HG03103 (cell line): ENCODE results near the gene AFAP1.

Experiments
- ATAC-seq: cut with Tn5 transposase; IDR thresholded peaks from one replicate; pipeline ENCODE4 v1.9.1; 2021; ENCODE audit warnings: low read depth; ENCODE audit not compliant: unreplicated experiment

AFAP1 gene

DNA sequence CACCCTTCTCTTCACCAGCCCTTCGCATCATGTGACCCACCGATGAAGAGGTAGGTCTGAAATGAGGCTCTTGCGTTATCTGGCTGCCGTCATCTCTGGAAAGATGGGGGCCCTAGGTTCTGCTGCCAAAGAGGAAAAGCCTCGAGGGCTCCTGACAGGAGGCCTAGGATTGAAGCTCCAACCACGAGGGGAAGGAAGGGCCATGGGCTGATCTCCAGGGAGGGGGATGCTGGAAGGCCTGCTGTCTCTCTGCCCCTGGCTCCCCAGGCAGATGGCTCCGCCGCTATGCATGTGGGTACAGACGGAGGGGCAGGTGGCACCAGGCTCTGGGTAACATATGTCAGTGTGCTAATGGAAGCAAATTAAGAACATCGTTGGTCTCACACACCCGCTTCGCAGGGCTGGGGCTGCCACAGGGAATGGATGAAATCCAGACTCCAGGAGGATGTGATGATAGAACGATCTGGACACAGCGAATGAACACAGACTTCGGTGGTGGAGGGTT is 44.9 kb downstream of the AFAP1 start:
- ATAC-seq: no peak

DNA sequence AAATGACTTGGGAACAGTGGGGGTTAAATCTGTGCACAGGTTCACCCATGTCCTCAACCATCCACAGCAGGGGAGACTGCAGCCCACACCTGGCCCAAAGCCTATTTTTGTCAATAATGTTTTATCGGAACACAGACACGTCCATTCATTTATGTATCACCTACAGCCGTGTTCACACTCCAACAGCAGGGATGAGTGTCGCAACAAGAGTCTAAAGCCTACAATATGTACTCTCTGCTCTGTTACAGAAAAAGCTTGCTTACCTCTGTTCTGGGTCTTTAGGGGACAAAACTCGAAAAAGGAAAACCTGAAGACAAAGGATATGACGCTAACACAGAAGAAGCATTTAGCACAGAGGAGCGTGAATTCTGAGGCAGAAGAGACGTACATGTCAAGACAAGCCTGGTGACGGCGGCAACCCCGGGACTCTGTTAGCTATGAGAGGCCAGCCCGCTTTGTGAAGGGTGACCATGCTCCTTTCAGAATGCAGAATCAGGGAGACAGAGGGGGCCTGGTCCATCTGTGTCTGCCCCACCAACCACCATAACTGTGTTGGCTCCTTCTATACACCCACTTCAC is 45.5 kb downstream of the AFAP1 start:
- no peak for ATAC-seq

- no peak for ATAC-seq
These were observed 46.1 kb downstream of the AFAP1 start for GRCh38 chr4:7893539-7893938.

GRCh38 chr4:7892212-7893019 is 47.2 kb downstream of the AFAP1 start:
- ATAC-seq: no peak

DNA sequence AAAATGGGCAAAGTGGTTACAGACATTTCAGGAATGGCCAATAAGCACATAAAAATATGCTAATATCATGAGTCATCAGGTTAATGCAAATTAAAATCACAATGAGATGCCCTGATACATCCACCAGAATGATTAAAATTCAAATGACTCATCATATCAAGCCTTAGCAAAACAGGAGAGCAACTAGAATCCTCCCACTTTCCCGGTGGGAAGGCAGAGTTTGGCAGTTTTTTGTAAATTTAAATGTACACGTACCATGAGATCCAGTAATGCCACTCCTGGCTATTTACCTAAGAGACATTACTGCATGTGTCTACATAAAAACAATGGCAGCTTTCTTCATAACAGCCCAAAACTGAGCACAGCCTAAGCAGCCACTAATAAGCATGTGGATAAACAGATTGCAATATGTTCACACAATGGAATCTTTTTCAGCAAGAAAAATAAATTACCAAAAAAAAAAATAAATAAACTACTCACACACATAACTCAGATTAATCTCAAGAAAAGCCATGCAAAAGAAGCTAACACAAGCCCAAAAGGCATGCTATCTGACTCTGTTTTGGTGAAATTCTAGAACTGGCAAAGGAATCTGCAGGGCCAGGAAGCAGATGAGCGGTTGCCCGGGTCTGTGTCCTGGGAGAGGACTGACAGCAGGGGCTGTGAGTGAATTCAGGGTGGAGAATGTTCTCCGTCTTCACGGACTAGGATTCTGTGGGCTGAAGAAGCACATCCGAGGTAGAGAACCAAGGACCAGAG is 48.8 kb downstream of the AFAP1 start:
- ATAC-seq: no peak

DNA sequence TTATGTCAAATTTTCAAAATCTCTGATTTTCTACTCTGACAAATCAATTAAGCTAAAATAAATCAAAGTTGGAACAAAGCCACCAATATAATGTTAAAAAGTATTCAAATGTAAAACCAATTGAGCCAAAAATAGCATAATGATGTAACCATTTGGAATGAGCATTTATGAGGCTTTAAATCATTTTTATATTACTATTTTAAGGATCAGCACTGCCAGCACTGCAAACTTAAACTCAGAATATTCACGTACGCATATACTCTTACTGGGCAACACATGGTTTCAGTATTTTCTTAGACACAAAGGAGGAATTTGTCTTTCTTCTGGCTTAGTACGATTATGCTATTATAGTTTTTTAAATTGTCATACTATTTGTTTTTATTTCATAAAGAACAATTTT is 52.2 kb downstream of the AFAP1 start:
- no peak for ATAC-seq

DNA sequence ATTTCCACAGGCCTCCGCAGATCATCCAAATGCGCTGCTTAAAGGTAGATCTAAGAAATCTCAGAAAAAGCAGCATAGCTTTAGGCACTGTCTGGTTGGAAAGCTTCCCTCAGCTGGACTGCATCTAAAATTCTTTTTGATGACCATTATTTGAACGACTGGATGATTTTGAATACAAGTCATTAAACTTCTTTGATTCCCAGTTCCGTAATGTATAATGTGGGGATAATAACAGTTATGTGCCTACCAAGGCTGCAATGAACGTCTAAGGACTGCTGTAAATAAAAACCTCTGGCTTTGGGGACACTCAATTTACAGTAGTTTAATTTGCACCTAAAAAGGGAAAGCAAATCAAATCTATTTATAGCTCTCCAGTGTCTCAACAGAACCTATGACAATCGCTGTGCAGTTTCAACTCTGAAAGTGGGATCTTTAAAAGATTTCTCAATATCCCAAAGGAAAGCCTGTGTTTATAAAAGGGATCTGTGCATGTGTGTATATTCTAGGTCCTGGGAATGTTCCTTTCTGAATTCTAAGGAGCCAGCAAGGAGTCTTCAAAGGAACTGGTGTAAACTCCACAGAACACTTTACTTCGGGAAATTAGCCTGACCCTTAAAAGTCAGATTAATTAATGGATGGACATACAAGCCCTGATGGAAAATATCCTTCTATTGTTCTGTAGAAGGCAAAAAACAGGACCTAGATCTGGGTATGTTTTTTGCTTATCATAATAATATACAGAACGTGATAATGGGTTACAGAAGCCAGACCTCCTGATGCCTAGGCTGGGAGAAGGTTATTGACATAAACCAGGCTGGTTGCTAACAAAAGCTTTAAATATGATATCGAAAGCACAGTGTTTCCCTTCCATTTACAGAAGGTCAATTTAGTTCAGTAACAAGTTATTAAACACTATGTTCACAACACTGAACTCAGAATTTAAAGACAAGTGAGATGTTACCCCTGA is 53.4 kb downstream of the AFAP1 start:
- no peak for ATAC-seq

GRCh38 chr4:7885216-7886006 is 54.2 kb downstream of the AFAP1 start:
- no peak for ATAC-seq

DNA sequence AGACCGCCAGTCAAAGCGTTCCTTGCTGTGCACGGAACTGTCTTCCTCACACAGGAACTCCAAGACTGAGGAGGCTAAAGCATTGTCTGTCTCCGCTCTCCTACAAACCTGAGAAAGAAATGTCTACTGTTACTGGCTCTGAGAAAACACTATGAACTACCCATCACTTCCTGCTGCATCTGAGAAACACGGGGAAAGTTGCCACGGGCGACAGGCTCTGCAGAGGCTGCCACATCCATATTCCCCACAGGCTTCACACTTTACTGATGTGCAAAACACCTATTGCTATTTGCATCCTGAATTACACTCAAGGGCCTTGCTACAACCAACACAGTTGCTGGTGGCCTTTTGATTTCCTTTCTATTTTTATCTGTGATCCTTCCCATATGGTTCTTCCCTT is 59.0 kb downstream of the AFAP1 start:
- ATAC-seq: no peak

GRCh38 chr4:7879127-7879526 is 60.5 kb downstream of the AFAP1 start:
- ATAC-seq: no peak

DNA sequence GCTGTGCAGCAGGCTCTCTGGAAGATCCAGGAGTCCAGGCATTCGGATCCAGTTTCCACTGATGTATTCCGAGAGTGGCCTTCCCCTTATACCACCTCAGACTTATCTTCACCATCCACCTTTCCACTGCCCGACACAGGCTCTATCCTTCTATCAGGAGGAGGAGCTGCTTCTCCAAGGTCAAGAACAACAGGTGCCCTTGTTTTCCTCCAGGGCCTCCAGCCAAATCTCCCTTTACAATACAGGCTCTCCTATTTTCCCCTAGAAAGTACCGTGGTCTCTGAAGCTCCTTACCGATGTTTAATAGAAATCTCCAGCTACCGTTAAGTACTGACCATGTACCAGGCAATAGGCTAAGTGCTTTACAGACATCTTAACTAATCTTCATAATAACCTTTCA is 61.3 kb downstream of the AFAP1 start:
- ATAC-seq: no peak

GRCh38 chr4:7877176-7877575 is 62.5 kb downstream of the AFAP1 start:
- ATAC-seq: no peak

- ATAC-seq: no peak
These were observed 63.3 kb downstream of the AFAP1 start for GRCh38 chr4:7876201-7876875.

- ATAC-seq: no peak
These were observed 64.8 kb downstream of the AFAP1 start for GRCh38 chr4:7874838-7875237.

DNA sequence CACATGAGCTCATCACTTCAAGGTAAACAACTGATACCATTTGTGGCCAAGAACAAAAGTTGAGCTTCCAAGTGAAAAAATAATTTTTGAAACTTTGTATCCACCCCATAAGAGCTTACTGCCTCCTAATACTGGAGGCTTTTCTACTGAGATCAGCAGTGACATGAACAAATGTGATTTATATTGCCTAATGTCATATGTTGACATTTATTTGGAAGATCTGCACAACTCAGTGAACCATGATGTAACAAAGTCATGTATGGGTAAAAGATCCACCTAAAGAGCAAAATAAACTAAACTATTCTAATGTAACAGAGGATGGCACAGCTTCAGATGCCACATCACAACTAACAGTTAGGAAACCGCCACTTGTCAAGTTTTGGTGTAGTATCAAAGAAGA is 65.8 kb downstream of the AFAP1 start:
- ATAC-seq: no peak

- ATAC-seq: no peak
These were observed 67.3 kb downstream of the AFAP1 start for GRCh38 chr4:7872264-7872771.

DNA sequence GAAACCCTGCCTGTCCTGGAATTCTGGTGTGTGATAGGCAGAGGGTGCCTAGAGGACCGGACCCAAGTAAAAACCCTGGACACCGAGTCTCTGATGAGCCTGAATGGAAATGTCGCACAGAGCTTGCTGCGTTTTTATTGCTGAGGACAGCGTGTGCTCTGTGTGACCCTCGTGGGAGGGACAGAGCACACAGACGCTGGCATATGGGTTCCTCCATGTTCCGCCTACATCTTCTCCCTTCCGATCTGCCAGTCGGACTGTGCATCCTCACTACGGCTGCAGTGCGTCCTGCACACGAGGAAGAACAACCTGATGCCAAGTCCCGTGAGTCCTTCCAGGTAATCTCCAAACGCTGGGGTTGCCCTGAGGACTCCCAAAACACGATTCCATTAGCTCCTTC is 68.3 kb downstream of the AFAP1 start:
- no peak for ATAC-seq

- ATAC-seq: no peak
These were observed 70.7 kb downstream of the AFAP1 start for GRCh38 chr4:7868892-7869471.

DNA sequence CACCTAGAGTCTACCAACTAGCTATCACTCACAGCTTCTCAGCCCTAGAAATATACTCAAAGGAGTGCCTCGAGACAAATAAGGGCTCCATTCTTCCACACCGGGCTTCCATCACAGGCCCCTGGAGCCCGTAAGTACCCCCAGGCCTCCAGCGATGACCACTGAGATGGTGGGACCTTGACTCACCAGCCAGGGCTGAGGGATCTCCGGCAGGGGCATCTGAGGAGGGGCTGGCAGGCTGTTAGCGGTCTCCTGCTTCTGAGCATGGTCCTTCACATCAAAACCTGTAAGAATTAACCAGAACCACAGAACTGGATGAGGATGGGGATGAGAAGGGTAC is 71.3 kb downstream of the AFAP1 start:
- ATAC-seq: no peak
